Cerebellar nuclear complex (tissue), 1 donor: ENCODE data around the gene GAS7.

Experiments used
- DNase-seq, 2 experiments: peaks; one replicate each; lab custom pipeline; 2025; lab: John Stamatoyannopoulos, UW

Gene GAS7

DNA sequence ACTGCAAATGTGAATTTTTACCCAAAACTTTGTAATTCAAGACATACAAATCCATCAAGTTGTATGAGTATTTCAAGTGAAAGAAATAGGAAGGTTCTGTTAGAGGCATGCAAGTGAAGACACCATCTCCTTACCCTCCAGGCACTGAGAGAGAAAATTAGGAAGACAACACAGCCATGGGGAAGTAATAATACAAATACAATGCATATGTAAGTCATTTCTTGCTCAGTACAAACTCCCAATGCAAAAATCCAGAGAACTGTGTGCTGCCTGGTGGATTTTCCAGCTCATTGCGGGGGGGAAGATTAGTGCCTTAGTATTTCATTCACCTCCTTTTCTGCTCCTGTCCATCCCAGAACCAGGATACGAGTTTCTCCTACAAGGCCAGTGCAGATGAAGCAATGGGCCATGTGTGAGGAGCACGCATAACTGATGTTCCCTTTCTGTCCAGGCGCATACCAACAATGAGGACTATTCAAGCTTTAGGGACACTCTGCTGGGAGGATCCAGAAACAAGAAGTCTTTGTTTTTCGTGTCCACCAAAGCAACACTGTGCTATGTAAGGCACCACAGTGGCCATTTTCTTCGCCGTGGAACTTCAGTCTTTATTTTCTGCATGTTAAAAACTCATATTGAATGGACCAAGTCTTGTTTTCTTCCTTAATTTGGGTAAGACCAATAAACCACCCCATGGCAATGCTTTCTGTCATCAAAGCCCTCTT lies 149.6 kb downstream of the GAS7 start:
- DNase-seq: no peak

DNA sequence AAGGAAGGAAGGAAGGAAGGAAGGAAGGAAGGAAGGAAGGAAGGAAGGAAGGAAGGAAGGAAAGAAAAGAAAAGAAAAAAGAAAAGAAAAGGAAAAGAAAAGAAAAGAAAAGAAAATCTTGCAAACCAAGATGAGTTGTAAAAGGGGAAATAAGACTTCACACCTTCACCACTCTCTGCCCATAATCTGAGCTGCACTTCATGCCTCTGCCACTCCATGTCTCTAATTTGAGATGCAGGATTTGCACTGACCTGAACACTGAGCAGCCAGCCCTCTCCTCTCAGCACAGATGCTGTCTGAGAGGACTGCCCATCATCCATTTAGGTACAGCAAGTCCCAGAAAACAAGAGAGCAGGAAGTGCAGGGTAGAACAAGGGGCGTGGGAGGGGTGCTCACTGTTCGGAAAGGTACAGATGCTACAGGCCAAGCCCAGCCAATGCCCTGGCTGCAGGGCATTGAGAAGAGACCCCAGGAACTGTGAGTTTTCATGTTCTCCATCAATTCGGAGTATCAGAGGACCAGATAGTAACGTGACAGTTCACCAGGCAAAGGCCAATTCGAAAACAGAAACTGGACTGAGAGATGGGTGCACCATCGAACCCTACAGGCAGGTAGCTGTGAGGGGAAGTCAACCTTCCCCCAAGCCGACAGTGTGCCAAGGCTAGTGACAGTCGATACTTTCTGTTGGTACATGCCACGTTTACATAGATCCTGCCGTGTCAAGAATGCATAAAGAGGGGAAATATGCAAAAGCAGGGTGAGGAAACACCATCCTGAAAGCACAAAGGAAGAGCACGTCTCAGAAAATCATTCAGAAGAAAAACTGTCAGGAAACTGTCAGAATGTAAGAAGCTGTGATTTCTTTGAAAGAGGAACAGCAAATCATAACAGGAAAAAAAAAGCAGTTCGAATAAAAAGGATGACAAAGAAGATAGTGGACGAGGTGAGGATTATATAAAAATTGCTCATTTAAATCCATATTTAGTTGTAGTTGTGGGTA lies 151.3 kb downstream of the GAS7 start:
- DNase-seq: no peak

GRCh38 chr17:10045871-10046658 lies 152.3 kb downstream of the GAS7 start:
- no peak for DNase-seq

DNA sequence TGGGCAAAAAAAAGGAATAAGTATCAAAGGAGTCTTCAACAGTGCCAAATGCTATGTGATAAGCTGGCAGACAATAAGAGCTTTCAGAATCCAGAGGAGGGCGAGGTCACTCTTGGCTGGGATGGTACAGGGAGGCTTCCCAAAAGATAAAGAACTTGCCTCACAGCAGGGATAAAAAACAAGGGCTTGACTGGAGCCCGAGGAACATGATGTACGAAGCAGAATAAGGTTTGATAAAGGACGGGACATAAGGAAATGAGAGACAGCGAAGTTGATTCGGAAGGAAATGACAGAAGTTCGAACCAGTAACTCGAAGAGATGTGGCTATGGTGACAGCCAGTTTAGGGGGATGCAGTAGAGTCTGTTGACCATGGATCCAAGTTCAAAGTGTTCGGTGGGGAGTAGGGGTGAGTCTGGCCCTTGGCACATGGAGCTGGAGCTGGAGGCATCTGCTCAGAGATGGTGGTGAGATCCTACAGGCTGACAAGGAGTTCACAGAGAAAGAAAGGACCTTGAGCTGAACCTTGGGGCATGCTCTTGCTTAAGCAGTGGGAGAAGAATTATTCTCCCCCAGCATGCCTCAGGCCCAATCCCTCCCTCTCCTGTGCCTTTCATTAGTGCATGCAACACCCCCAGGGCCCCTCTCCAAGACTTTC lies 155.7 kb downstream of the GAS7 start:
- DNase-seq: no peak

DNA sequence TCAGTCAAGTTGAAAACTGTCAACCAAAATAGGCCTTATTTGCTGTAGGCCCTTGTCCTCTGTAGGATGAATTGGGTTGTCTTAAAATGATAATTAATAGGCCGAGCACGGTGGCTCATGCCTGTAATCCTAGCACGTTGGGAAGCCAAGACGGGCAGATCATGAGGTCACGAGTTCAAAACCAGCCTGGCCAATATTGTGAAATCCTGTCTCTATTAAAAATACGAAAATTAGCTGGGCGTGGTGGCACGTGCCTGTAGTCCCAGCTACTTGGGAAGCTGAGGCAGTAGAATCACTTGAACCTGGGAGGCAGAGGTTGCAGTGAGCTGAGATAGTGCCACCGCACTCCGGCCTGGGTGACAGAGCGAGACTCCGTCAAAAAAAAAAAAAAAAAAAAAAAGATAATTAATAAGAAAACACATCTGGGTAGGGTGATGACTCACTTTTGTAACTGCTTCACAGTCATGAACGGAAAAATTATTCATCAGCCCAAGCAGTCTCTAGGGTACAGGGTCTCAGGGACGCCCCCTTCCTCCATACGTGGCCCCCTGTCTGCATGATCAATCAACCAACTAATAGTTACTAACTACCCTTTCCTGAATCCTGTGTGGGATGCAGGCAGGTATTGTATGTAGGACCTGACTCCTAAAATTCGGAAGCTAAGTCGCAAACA lies 156.4 kb downstream of the GAS7 start:
- no peak for DNase-seq

DNA sequence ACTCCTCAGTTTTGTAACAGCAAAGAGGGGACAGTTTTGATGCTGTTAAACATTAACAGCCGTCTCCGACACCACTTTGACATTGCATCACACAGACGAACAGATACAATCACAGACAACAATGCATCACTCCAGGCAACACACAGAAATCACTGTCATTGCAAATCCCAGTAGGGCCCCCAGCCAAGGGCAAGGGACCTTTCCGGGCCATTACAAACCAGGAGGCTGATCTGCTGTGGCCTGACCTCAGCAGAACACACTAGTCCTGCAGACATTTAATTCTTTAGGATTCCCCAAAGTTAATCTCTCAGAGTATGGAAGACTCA lies 157.2 kb downstream of the GAS7 start:
- DNase-seq: no peak

DNA sequence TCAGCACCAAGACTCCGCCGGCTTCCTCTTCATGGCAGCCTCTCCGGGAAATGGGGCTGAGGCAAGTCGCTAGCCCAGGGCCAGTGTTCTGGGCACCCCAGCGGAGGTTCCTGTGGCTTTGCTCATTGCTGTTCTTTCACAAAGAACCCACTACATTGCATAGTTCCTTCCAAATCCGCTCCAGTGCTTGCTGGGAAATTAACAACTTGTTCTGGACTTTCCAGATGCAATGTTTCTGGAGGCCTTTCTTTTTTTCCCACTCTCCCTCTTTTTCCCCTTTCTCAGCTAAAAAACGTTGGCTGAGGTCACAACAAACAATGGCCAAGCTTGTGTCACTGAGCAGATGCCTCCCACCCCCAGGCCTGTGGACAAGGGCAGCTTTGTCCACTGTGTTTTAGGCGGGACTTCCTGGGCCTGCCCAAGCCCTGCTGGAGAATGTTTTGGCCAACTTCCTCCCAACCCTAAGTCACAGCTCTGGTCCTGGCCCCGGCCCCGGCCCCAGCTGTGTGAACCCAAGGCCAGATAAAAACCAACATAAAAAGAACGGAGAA lies 161.8 kb downstream of the GAS7 start:
- DNase-seq: no peak

DNA sequence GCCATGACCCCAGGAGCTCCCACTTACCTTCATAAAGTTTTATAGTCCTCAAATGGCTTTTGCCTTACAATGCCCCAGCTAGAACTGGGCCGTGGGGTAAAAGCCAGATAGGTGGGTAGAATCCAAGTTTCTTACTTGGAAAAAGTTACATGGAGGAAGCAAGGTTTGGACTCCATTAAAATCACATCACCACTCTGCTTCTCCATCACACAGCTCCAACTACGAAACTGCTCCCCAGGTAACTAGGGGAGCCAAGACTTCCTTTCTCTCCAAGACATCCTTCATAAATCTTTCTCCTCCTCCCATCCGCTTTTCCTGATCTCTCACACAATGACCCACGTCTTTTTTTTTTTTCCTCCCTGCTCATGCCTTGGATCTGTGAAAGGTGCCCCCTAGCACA lies 162.5 kb downstream of the GAS7 start:
- DNase-seq: no peak

DNA sequence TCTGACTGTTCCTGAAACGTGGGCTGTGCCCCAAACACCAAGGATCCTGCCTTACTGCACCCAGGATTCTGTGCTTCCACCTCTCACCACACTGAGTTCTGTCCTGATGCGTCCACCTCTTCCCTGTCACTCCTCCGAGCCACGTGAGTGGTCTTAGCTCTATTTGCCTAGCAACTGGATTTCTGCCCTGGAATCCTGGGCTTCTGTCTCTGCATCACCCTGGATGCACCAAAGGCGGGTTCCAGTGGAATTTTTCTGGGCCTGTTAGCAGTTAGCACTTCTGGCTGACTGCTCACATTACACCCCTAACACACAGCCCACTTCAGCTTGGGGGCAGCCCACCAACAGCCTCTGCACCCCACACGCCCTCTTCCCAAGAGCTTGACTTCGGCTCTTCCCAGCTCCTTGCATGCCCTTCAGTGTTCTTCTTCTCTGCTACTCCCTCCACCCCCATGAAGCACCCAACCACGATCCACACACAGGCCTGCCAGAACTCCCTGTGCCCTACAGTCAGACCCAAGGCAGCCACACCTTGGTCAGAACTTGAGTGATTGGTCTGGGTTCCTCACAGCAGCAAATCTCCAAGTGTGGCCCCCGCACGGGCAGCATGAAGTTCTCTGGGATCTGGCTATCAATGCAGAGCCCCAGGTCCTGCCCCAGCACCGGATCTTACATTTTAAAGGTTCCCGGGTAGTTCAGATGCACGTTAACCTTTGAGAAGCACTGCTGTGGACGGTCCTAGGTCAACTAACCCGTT lies 163.5 kb downstream of the GAS7 start:
- no peak for DNase-seq

DNA sequence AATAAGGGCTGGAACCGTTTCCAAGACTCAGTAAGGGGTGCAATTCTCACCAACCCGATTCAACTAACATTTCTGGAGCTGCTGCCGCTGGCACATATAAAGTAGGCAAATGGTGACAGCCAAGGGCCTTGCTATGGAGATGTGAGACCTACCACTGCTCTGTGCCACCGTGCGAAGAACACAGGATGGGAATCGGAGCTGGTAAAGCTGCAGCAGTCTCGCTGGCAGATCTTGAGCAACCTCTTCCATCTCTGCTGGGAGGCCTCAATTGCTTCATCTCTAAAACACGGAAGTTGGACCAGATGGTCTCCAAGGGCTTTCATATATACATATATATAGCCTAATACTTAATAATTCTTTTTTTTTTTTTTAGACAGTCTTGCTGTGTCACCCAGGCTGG lies 164.4 kb downstream of the GAS7 start:
- no peak for DNase-seq

DNA sequence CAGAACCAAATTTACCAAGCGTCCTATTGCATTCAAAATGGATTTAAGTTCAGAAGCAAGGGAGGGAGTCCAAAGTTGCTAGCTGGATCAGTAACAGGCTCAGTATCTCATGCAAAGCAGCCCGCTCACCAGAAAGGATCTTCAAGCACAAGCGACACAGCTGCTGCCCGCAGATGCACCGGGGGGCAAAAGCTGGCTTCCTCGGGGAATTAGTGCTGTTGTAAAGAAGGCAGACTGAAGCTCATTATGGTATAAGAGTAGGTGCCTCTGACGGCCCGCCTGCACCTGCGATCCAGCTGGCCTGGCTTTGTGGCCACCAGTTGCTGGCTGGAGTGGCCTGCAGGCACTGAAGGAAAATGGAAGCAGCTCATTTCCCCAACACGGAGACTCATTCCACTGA lies 165.0 kb downstream of the GAS7 start:
- no peak for DNase-seq

GRCh38 chr17:10032118-10032852 lies 166.1 kb downstream of the GAS7 start:
- DNase-seq: no peak

GRCh38 chr17:10031606-10032005 lies 166.8 kb downstream of the GAS7 start:
- DNase-seq: no peak

DNA sequence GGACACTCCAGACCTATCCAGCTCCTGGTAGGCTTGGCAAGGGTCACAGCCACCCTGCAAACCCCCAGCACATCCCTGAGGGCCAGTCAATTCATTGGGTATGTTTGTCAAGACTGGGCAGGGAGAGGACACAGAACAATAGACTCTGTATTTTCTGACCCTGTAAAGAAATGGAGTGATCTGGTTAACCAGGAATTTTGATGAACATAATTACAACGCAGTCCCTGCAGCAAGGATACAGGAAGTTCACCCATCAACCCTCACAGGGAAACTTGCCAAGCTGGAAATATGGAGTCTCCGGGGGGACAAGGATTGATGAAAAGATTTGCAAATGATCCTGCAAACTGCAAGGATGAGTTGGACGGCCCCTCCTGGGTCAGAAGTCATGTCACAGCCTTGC lies 167.3 kb downstream of the GAS7 start:
- DNase-seq: no peak

DNA sequence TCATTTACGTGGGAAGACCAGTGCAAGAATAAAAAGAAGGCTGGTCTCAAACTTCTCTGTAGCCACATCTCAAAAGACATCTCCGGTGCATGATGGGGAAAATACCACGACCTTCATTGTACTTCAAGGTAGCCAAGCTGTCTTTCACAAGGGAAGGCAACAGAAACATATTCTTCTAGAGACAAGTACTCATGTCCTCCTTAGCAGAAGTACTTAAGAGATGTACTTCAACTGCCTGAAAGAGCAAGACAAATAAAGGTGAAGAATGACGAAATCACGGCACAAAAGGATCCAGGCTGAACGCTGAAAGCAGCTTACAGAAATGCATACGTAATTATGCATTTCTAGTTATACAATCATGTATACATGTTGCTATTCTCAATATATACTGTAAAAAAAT lies 169.3 kb downstream of the GAS7 start:
- DNase-seq: no peak

- no peak for DNase-seq
Observed at GRCh38 chr17:10025976-10026901, 172.2 kb downstream of the GAS7 start.

DNA sequence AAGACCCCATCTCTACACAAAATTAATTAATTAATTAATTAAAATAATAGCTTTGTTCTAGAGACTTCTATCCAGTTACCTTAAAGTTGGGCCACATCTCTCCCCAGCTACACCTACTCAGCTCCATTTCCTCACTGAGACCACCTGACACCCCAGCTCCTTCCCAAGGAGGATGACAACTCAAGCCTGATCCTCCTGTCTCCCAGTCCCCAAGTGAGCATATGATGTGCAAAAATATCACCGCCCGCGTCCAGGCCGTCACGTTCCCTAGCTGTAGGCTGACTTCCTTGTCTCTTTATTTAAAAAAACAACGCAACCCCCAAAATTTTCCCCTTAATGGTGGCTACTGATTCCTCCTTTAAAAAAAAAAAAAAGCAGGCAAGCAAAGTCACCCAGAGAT lies 173.2 kb downstream of the GAS7 start:
- no peak for DNase-seq

GRCh38 chr17:10022416-10022815 lies 176.0 kb downstream of the GAS7 start:
- no peak for DNase-seq
